Measurements from ENCODE around the gene ATG7.
A peak's percentile ranks its signal among the peaks of the same experiment; 100 is the strongest.

Gene ATG7

GRCh38 chr3:11235385-11235784 is 36.8 kb upstream of the ATG7 start:
- no peak for DNase-seq (ENCODE audit: low read depth)
- TF ChIP-seq CTCF (IDR thresholded peaks at IDR 0.05; ENCODE audit: low read depth, low read length, missing control alignments) = no peak
- no peak overlapping the region for H3K4me3 ChIP-seq (ENCODE audit: low read depth, low read length)

GRCh38 chr3:11236588-11237461 is 35.4 kb upstream of the ATG7 start:
- peak; percentile 68 for TF ChIP-seq CTCF (IDR thresholded peaks at IDR 0.05; ENCODE audit: low read depth, low read length, missing control alignments)
- DNase-seq (ENCODE audit: low read depth) = peak; percentile 21
- no peak overlapping the region for H3K4me3 ChIP-seq (ENCODE audit: low read depth, low read length)

GRCh38 chr3:11238060-11238459 is 34.1 kb upstream of the ATG7 start:
- no peak overlapping the region for H3K4me3 ChIP-seq (ENCODE audit: low read depth, low read length)
- DNase-seq (ENCODE audit: low read depth) = no peak
- no peak for TF ChIP-seq CTCF (IDR thresholded peaks at IDR 0.05; ENCODE audit: low read depth, low read length, missing control alignments)

- no peak for DNase-seq (ENCODE audit: low read depth)
- H3K4me3 ChIP-seq (ENCODE audit: low read depth, low read length) = no peak overlapping the region
- TF ChIP-seq CTCF (IDR thresholded peaks at IDR 0.05; ENCODE audit: low read depth, low read length, missing control alignments) = no peak
Observed at GRCh38 chr3:11238880-11239279, 33.3 kb upstream of the ATG7 start.

GRCh38 chr3:11239796-11240195 is 32.4 kb upstream of the ATG7 start:
- DNase-seq (ENCODE audit: low read depth) = no peak
- TF ChIP-seq CTCF (IDR thresholded peaks at IDR 0.05; ENCODE audit: low read depth, low read length, missing control alignments) = no peak

GRCh38 chr3:11240496-11240895 is 31.7 kb upstream of the ATG7 start:
- DNase-seq (ENCODE audit: low read depth) = no peak
- H3K4me3 ChIP-seq (ENCODE audit: low read depth, low read length) = no peak overlapping the region
- no peak for TF ChIP-seq CTCF (IDR thresholded peaks at IDR 0.05; ENCODE audit: low read depth, low read length, missing control alignments)

More at GRCh38 chr3:11239796-11240195, 32.4 kb upstream of the ATG7 start:
- no peak overlapping the region for H3K4me3 ChIP-seq (ENCODE audit: low read depth, low read length)

Measured in GM12864 (cell line).